ACC112 (cell line): ENCODE measurements around the gene PPFIA4.

Experiments
- H2AFZ ChIP-seq: fragments of 200-600 bp; sonication (generic); one replicate; pipeline ENCODE4 v1.6.0; 2017; ENCODE audit warnings: antibody characterized with exemption, low read length; ENCODE audit not compliant: unreplicated experiment
- H3K27ac ChIP-seq: fragments of 200-600 bp; sonication (generic); 2 replicates; pipeline ENCODE4 v1.5.1; 2014; ENCODE audit warnings: low read depth, mild to moderate bottlenecking, antibody characterized with exemption, low read length, moderate library complexity
- H3K27me3 ChIP-seq: fragments of 200-600 bp; sonication (generic); 2 replicates; pipeline ENCODE4 v1.6.1; 2014; ENCODE audit warnings: mild to moderate bottlenecking, antibody characterized with exemption, low read length, moderate library complexity, mixed read lengths; ENCODE audit not compliant: insufficient read depth
- H3K36me3 ChIP-seq: fragments of 200-600 bp; sonication (generic); 2 replicates; pipeline ENCODE4 v1.6.1; 2016; ENCODE audit warnings: mild to moderate bottlenecking, antibody characterized with exemption, low read length, moderate library complexity, mixed read lengths; ENCODE audit not compliant: insufficient read depth
- H3K4me1 ChIP-seq: fragments of 200-600 bp; sonication (generic); one replicate; pipeline ENCODE4 v1.6.1; 2016; ENCODE audit warnings: low read length, mixed read lengths; ENCODE audit not compliant: insufficient read depth, unreplicated experiment, control insufficient read depth
- H3K4me3 ChIP-seq: fragments of 200-600 bp; sonication (generic); 2 replicates; pipeline ENCODE4 v1.5.1; 2014; ENCODE audit warnings: mild to moderate bottlenecking, low read depth, low read length
- H3K79me2 ChIP-seq: fragments of 200-600 bp; sonication (generic); one replicate; pipeline ENCODE4 v1.6.0; 2016; ENCODE audit warnings: low read length; ENCODE audit not compliant: control insufficient read depth, unreplicated experiment, insufficient read depth

Gene PPFIA4

DNA sequence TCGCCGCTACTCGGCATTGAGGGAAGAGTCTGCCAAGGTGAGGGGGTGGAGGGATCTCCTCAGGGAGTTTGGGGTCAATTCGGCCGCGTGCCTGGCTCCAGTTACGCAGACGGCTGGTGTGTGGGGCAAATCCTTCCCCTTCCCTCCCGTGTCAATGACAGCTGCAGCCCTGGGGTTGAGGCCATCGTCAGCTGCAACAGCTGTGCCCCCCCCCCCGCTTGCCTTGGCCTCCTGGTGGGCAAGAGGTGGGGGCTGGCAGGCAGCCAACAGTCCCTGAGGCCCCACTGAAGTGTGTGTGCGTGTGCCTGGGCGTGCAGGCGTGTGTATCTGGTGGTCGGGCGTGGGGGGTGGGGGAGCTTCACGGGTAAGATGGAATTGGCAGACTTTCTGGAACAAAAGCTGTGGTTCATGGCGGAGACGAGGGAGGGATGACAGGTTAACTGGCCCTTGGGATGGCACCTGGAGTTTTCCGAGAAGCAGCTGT is 25.6 kb downstream of the PPFIA4 start:
- Histone ChIP-seq H3K4me3 (no peak overlapping the region), H2AFZ (no peak overlapping the region), H3K27me3 (no peaks in the 10 kb centered on the region), H3K36me3 (no peaks in the 10 kb centered on the region; the same call in 1 of the 2 replicates), H3K27ac (no peak overlapping the region), H3K4me1 (peaks cover 9% of the 10 kb centered on the region), H3K79me2 (no peaks in the 10 kb centered on the region)

DNA sequence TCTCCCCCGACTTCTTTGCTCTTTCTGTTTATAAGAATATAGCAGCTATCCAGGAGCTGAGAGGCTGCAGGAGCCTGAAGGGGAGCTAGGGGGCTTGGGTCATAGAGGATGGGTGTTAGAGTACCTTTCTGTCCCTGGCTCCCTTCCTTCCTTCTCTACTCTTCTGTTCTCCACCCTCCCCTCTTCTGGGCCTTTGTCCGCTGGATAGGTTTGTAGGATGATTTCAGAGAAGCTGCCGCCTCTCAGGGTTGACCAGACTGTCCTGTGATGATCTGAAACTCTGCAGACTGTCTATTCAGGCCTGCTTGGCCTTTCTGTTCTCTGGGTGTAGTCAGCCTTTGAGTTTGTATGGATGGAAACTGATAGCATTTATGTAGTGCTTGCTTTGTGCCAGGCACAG is 26.3 kb downstream of the PPFIA4 start:
- Histone ChIP-seq H3K36me3 (no peaks in the 10 kb centered on the region; the same call in 1 of the 2 replicates), H3K4me3 (no peak overlapping the region), H3K27me3 (no peaks in the 10 kb centered on the region), H2AFZ (no peak overlapping the region), H3K79me2 (no peaks in the 10 kb centered on the region), H3K4me1 (peaks cover 2% of the 10 kb centered on the region), H3K27ac (no peak overlapping the region)

DNA sequence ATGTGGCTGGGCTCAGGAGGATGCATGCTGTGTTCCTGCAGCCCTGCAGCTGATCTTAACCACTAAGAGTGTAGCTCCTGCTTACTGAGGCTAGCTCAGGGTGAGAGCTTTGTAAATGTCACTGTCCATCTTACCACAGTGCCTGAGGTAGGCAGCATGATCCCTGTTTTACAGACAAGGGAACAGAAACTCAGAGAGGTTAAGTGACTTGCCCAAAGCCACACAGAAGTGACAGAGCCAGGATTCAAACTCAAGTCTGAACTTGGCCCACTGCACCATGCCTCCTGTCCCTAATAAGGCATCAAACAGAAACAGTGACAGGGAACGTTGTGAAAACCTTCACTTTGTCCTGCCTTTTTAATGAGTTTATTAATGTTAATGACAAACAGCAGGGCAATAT is 27.9 kb downstream of the PPFIA4 start:
- no peaks in the 10 kb centered on the region for H3K79me2 ChIP-seq
- H3K36me3 ChIP-seq: no peaks in the 10 kb centered on the region; the same call in 1 of the 2 replicates
- H3K27ac ChIP-seq: no peak overlapping the region
- H3K4me3 ChIP-seq: no peak overlapping the region
- H3K4me1 ChIP-seq: no peaks in the 10 kb centered on the region
- no peaks in the 10 kb centered on the region for H3K27me3 ChIP-seq
- H2AFZ ChIP-seq: no peak overlapping the region

DNA sequence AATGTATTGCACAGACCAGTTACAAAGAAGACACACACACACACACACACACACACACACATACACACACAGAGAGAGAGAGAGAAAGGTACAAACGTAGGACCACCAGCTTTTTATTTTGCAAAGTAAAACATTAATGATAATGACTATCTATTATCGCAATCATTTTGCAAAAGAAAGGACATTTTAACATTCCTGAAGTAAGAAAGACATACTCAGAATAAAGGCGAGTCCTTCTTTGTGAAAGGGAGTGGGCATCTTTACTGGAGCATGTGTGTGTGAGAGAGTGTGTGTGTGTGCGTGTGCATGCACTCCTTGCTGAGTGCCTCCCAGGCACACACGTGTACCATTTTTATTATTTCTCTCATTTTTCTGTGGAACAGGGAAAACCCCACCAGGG is 28.4 kb downstream of the PPFIA4 start:
- no peak overlapping the region for H3K27ac ChIP-seq

DNA sequence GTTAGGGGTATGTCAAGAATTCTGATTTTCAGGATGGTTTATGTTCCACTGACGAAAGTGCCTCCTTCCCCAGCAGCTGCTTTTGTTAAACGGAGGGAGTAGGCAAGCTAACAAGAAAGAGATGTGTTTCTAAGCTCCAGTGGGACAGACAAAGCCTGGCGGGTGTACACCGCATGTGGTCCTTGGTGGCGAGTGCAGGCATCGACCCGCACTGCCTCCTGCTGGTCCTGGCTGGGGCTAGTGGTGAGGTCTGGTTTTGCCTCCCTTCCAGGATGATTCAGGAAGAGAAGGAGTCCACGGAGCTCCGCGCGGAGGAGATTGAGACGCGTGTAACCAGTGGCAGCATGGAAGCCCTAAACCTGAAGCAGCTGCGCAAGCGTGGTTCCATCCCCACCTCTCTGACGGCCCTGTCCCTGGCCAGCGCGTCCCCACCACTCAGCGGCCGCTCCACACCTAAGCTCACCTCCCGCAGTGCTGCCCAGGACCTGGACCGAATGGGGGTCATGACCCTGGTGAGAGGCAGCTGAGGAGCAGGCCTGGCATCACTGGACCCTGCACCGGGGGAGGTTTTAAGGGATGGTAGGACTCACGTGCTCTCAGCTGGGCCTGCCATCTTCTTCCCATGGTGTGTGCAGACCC is 29.0 kb downstream of the PPFIA4 start:
- no peaks in the 10 kb centered on the region for H3K4me1 ChIP-seq
- no peak overlapping the region for H3K27ac ChIP-seq
- no peak overlapping the region for H3K4me3 ChIP-seq
- H3K36me3 ChIP-seq: no peaks in the 10 kb centered on the region; the same call in 1 of the 2 replicates
- no peak overlapping the region for H2AFZ ChIP-seq
- no peaks in the 10 kb centered on the region for H3K79me2 ChIP-seq
- no peaks in the 10 kb centered on the region for H3K27me3 ChIP-seq

More for the DNA sequence above, 28.4 kb downstream of the PPFIA4 start:
- no peaks in the 10 kb centered on the region for H3K27me3 ChIP-seq
- H3K79me2 ChIP-seq: no peaks in the 10 kb centered on the region
- no peak overlapping the region for H2AFZ ChIP-seq
- H3K36me3 ChIP-seq: no peaks in the 10 kb centered on the region; the same call in 1 of the 2 replicates
- no peak overlapping the region for H3K4me3 ChIP-seq
- H3K4me1 ChIP-seq: no peaks in the 10 kb centered on the region

DNA sequence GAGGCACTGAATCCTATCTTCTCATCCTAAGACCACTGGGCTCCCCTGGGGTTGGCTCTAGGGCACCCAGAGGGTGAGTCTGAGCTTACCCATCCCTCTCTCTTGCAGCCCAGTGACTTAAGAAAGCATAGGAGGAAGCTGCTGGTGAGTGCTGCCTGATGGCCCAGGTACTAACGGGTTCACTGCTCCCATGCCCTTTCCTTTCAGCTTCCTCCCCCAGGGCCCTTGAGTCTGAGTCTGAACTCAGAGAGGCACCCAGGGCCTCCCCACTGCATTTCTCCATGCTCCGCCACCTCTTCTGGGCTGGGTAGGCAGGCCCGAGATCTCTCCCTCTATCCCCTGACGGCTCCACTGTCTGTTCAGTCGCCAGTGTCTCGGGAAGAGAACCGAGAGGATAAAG is 29.7 kb downstream of the PPFIA4 start:
- no peak overlapping the region for H3K27ac ChIP-seq

DNA sequence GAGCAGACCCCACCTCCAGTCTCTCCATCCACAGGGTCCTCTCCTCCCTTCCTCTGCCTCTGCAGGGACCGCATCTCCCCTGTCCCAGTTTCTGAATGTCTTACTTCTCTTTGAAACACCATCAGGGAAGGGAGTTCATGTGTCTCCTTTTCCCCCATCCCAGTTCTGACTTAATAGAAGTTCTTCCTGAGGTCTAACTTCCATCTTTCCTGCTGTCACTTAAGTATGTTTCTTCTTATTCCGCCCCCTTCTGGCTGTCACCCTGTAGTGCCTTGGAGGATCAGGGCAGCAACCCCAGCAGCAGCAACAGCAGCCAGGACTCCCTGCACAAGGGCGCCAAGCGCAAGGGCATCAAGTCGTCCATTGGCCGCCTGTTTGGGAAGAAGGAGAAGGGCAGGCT is 30.2 kb downstream of the PPFIA4 start:
- no peaks in the 10 kb centered on the region for H3K4me1 ChIP-seq
- no peak overlapping the region for H2AFZ ChIP-seq
- peaks cover 7% of the 10 kb centered on the region; the same call in 1 of the 2 replicates for H3K36me3 ChIP-seq
- no peaks in the 10 kb centered on the region for H3K79me2 ChIP-seq
- no peaks in the 10 kb centered on the region for H3K27me3 ChIP-seq
- H3K27ac ChIP-seq: no peak overlapping the region
- H3K4me3 ChIP-seq: no peak overlapping the region

More for the DNA sequence above, 29.7 kb downstream of the PPFIA4 start:
- H3K79me2 ChIP-seq: no peaks in the 10 kb centered on the region
- peaks cover 6% of the 10 kb centered on the region; the same call in 1 of the 2 replicates for H3K36me3 ChIP-seq
- no peak overlapping the region for H3K4me3 ChIP-seq
- H3K4me1 ChIP-seq: no peaks in the 10 kb centered on the region
- H2AFZ ChIP-seq: no peak overlapping the region
- no peaks in the 10 kb centered on the region for H3K27me3 ChIP-seq

DNA sequence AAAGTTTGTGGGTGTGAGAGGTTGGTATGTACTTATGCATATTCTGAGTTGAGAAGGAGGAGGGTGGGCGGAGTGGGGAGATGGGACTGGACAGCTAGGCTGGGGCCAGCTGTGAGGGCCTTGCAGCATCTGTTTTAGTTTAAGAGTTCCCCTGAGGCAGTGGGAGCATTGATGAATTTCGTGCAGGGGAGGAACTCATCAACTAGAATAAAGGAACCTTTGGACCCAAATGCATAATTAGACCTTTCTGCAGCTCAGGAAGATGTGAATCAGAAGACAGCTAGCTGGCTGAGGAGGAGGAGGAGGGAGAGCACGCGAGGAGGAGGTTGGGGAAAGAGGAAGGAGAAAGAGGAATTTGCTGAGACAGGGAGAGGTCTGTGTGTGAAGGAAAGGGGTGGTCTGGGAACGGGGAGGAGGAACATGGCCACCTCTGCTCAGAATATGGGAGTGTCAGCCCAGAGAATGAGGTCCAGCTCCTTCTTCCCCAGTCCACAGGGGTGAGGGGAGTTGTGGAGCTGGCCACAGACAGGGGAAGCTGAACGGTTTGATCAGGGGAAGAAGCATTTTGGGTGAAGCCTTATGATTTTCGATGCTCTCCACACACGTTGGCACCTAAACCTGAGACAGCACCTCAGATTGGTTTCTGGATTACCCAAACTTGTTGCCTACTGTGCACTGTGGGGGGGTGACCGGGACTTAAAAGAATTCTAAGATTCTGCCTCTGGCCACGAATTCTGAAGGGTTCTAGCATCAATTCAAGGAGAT is 31.8 kb downstream of the PPFIA4 start:
- Histone ChIP-seq H3K36me3 (peaks cover 7% of the 10 kb centered on the region; the same call in 1 of the 2 replicates), H3K4me3 (no peak overlapping the region), H3K79me2 (no peaks in the 10 kb centered on the region), H3K27ac (no peak overlapping the region), H2AFZ (no peak overlapping the region), H3K4me1 (no peaks in the 10 kb centered on the region), H3K27me3 (no peaks in the 10 kb centered on the region)

DNA sequence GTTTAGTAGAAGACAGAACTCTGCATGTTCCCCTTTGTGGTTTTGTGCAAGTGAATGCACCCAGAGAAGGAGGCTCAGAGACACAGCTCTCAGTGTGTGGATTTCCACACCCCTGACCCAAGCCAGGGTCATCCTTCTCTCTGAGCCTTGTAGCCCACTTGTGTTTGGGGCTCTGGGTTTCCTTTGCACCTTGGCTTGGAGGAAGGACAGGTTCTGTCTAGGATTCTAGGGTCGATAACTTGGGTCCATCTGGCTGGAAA is 32.3 kb downstream of the PPFIA4 start:
- H3K36me3 ChIP-seq: peaks cover 7% of the 10 kb centered on the region; the same call in 1 of the 2 replicates
- H3K27me3 ChIP-seq: no peaks in the 10 kb centered on the region
- no peaks in the 10 kb centered on the region for H3K4me1 ChIP-seq
- H3K4me3 ChIP-seq: no peak overlapping the region
- H2AFZ ChIP-seq: no peak overlapping the region
- H3K27ac ChIP-seq: no peak overlapping the region
- no peaks in the 10 kb centered on the region for H3K79me2 ChIP-seq

DNA sequence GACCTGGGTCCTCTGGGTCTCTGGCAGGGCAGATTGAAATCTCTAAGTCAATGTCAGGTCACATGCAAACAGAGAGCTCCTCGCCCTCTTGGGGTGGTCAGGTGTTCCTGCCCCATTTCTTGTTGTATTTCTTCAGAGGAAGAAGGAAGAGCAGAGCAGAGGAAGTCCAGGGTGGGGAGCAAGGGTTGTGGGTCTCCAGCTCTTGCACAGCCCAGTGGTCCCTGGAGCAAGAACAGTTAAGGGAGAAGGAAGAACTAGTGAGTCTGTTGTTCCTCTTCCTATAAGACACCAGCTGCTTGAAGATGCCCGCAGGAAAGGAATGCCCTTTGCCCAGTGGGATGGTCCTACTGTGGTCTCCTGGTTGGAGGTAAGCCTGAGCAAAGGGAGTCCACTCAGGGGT is 33.2 kb downstream of the PPFIA4 start:
- Histone ChIP-seq H3K27me3 (no peaks in the 10 kb centered on the region), H3K79me2 (no peaks in the 10 kb centered on the region), H3K4me3 (no peak overlapping the region), H3K27ac (no peak overlapping the region), H2AFZ (no peak overlapping the region), H3K36me3 (peaks cover 7% of the 10 kb centered on the region; the same call in 1 of the 2 replicates), H3K4me1 (no peaks in the 10 kb centered on the region)

DNA sequence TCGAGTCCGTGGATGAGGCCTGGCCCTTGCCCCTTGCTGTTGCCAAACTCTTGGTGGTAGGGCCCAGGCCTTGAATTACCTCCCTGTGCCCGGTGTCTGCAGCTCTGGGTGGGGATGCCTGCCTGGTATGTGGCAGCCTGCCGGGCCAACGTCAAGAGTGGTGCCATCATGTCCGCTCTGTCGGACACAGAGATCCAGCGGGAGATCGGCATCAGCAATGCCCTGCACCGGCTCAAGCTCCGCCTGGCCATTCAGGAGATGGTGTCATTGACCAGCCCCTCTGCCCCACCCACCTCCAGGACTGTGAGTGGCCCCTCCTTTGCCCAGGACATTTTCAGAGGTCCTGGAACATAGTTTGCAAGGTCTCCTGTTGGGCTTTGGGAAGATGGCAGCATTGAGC is 33.8 kb downstream of the PPFIA4 start:
- peaks cover 7% of the 10 kb centered on the region; the same call in 1 of the 2 replicates for H3K36me3 ChIP-seq
- no peaks in the 10 kb centered on the region for H3K79me2 ChIP-seq
- no peak overlapping the region for H3K4me3 ChIP-seq
- H2AFZ ChIP-seq: no peak overlapping the region
- H3K27me3 ChIP-seq: no peaks in the 10 kb centered on the region
- H3K4me1 ChIP-seq: no peaks in the 10 kb centered on the region
- H3K27ac ChIP-seq: no peak overlapping the region
